HG03565 (cell line): ENCODE results near the gene GAL3ST3.
"Not testable (repeated sequence)": the region's sequence is repeated elsewhere in the genome, so short reads cannot be mapped to it uniquely, and the experiment has no call there.

Experiments
- ATAC-seq: cut with Tn5 transposase; IDR thresholded peaks from one replicate; pipeline ENCODE4 v1.9.1; 2021; ENCODE audit warnings: mild to moderate bottlenecking, moderate library complexity; ENCODE audit not compliant: unreplicated experiment

GAL3ST3 gene

GRCh38 chr11:66048547-66049323, at the start of gene GAL3ST3:
Gene GAL3ST3, minus strand, starts transcription at chr11:66049161. Its CDS starts 3,746 bp downstream, at chr11:66045415.
- no peak for ATAC-seq

DNA sequence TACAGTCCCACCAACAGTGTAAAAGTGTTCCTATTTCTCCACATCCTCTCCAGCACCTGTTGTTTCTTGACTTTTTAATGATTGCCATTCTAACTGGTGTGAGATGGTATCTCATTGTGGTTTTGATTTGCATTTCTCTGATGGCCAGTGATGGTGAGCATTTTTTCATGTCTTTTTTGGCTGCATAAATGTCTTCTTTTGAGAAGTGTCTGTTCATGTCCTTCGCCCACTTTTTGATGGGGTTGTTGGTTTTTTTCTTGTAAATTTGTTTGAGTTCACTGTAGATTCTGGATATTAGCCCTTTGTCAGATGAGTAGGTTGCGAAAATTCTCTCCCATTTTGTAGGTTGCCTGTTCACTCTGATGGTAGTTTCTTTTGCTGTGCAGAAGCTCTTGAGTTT, 43.2 kb upstream of the GAL3ST3 start:
- not testable (repeated sequence) for ATAC-seq

- ATAC-seq: no peak
Observed at GRCh38 chr11:66090288-66090687, 41.3 kb upstream of the GAL3ST3 start.

- ATAC-seq: no peak
Observed at GRCh38 chr11:66089067-66089466, 40.1 kb upstream of the GAL3ST3 start.

- ATAC-seq: no peak
Observed at GRCh38 chr11:66087148-66087908, 38.4 kb upstream of the GAL3ST3 start.

- no peak for ATAC-seq
Observed at GRCh38 chr11:66084821-66085475, 36.0 kb upstream of the GAL3ST3 start.

DNA sequence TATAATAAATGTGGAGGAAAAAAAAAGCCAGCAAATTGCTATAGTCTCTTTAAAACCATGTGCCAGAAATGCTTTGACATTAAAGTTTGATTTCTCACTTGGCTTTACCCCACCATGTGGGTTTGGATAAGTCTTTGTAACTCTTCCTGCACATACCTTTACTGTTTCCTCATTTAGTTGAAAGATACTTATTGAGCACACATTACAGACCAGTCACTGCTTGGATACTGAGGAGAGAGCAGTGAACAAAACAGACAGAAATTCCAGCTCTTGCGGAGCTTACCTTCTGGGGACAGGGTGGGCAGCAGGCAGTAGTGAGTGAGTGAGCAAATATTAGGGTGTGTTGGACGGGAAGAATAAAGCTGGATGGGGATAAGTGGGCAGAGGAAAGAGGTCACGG, 34.8 kb upstream of the GAL3ST3 start:
- ATAC-seq: no peak

DNA sequence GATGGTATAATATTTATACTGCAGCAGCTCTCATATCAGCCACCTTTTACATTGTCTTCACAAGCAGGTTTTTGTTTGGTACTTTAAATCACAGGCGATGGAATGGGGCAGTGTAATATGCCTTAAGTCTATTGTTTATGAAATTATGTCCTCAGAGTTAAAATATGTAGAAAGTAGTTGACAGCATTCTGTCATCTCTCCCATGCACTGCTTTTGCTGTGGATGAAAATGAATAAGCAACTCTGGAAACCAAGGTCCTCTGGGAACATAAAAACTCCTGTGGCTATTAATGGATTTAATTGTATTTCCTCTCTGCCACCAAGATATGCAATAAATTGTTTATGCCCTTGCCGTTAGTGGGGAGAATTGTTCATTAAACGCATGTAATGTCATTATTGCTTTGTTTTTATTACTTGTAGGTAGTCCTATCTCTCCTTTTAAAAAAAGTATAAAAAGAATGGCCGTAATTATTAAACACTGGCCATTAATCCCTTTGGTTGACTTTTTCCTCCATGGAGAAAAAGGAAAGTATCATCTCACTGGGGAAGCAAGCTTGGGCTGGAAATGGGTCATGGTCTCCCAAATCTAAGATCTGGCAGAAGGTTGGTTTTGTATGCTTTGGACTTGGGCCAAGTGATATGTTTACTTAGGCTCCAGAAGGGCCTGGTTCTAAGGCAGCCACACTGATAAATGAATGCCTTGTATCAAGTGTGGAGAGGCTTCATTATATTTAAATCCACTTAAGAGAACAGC, 34.2 kb upstream of the GAL3ST3 start:
- no peak for ATAC-seq

- ATAC-seq: peak; percentile 42
Observed at GRCh38 chr11:66081505-66081904, 32.5 kb upstream of the GAL3ST3 start.

GRCh38 chr11:66080055-66080817, 31.3 kb upstream of the GAL3ST3 start:
- no peak for ATAC-seq

DNA sequence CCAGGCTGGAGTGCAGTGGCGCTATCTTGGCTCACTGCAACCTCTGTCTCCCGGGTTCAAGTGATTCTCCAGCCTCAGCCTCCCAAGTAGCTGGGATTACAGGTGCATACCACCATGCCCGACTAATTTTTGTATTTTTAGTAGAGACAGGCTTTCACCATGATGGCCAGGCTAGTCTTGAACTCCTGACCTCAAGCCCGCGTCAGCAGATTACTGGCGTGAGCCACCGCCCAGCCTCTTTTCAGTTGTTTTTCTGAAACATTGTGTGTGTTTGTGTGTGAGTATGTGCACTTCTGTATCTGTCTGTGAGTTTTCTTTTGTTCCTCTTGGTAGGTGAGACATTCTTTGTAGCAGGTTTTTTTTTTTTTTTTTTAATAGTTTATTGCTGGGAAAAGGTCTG, 30.0 kb upstream of the GAL3ST3 start:
- ATAC-seq: not testable (repeated sequence)

DNA sequence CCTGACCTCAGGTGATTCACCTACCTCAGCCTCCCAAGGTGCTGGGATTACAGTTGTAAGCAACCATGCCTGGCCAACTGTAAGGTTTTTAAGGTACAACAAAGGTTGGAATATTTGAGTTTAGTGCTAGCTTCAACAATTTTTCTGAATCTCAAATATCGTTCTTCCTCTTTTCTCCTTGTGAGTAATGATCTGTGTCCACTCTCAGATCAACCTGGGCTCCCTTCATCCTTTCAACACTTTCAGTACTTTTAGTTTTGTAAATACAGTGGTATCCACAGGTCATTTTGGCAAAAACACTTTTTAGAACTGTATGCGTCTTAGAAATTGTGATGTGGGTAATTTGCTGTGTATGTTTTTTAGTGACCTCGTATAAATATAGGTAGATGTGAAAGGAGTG, 29.0 kb upstream of the GAL3ST3 start:
- no peak for ATAC-seq

- no peak for ATAC-seq
Observed at GRCh38 chr11:66076561-66076960, 27.6 kb upstream of the GAL3ST3 start.

- no peak for ATAC-seq
Observed at GRCh38 chr11:66075273-66075672, 26.3 kb upstream of the GAL3ST3 start.

DNA sequence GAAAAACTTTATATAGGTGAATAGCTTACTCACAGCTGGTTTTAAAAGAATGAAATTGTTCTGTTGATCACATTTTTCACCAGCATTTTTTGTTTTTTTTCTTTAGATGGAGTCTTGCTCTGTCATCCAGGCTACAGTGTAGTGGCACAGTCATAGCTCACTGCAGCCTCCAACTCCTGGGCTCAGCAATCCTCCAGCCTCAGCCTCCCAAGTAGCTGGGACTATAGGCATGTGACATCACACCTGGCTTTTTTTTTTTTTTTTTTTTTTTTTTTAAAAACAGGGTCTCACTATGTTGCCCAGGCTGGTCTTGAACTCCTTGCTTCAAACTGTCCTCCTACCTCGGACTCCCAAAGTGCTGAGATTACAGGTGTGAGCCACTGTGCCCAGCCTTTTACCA, 24.7 kb upstream of the GAL3ST3 start:
- no peak for ATAC-seq

- no peak for ATAC-seq
Observed at GRCh38 chr11:66072518-66072917, 23.6 kb upstream of the GAL3ST3 start.

DNA sequence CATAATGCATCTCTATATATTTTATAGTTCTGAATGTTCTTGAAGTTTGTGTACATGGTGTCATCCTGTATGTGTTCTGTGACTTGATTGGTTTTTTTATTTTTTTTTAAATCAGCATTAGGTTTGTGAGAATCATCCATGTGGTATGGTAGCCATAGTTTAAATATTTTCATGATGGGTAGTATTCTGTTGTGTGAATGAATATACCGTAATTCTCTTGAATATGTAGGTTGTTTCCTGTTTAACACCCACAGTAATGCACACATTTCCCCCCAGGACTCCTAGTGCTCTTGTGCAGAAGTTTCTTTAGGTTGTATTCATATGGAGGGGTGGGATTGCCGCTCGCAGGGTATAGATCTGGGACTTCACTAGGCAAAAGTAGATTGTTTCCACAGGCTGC, 23.1 kb upstream of the GAL3ST3 start:
- ATAC-seq: no peak

- ATAC-seq: no peak
Observed at GRCh38 chr11:66071381-66071801, 22.4 kb upstream of the GAL3ST3 start.

GRCh38 chr11:66070604-66071380, 21.8 kb upstream of the GAL3ST3 start:
- no peak for ATAC-seq
